HEK293T (cell line): ENCODE results near the gene MACROD2.

Source experiments
- ARNT ChIP-seq: fragments of 450-650 bp; IDR thresholded peaks from 2 replicates; pipeline ENCODE4 v1.6.1; 2017; ENCODE audit warnings: mild to moderate bottlenecking
- BHLHE40 ChIP-seq: fragments of 450-650 bp; IDR thresholded peaks from 2 replicates; pipeline ENCODE4 v1.6.1; 2016; ENCODE audit warnings: mild to moderate bottlenecking, moderate library complexity, borderline replicate concordance
- CTBP1 ChIP-seq: fragments of 450-650 bp; IDR thresholded peaks from 2 replicates; pipeline ENCODE4 v1.6.1; 2016; ENCODE audit warnings: borderline replicate concordance
- ELF4 ChIP-seq: fragments of 450-650 bp; IDR thresholded peaks from 2 replicates; pipeline ENCODE4 v1.6.1; 2017; ENCODE audit warnings: antibody characterized with exemption
- FOXA1 ChIP-seq: fragments of 450-650 bp; IDR thresholded peaks from 2 replicates; pipeline ENCODE4 v1.6.1; 2016; ENCODE audit warnings: mild to moderate bottlenecking
- FOXK2 ChIP-seq: fragments of 450-650 bp; IDR thresholded peaks from 2 replicates; pipeline ENCODE4 v1.6.1; 2016; ENCODE audit warnings: mild to moderate bottlenecking
- FOXM1 ChIP-seq: fragments of 450-650 bp; IDR thresholded peaks from 2 replicates; pipeline ENCODE4 v1.6.1; 2017; ENCODE audit warnings: mild to moderate bottlenecking, borderline replicate concordance
- L3MBTL2 ChIP-seq: fragments of 450-650 bp; conservative IDR thresholded peaks from 2 replicates; pipeline ENCODE4 v1.6.1; 2016; ENCODE audit warnings: mild to moderate bottlenecking
- LEF1 ChIP-seq: fragments of 450-650 bp; IDR thresholded peaks from 2 replicates; pipeline ENCODE4 v1.6.1; 2017; ENCODE audit warnings: mild to moderate bottlenecking, borderline replicate concordance
- SP1 ChIP-seq: fragments of 450-650 bp; IDR thresholded peaks from 2 replicates; pipeline ENCODE4 v1.6.1; 2017
- SUZ12 ChIP-seq: fragments of 450-650 bp; IDR thresholded peaks from 2 replicates; pipeline ENCODE4 v1.6.1; 2016; ENCODE audit warnings: mild to moderate bottlenecking
- TARDBP ChIP-seq: fragments of 450-650 bp; IDR thresholded peaks from 2 replicates; pipeline ENCODE4 v1.6.1; 2016
- ZNF384 ChIP-seq: fragments of 450-650 bp; IDR thresholded peaks from 2 replicates; pipeline ENCODE4 v1.6.1; 2016
- TF ChIP-seq, protein P1 (sequence below): fragments of 450-650 bp; IDR thresholded peaks from 2 replicates; pipeline ENCODE4 v1.6.1; 2016

DNA sequence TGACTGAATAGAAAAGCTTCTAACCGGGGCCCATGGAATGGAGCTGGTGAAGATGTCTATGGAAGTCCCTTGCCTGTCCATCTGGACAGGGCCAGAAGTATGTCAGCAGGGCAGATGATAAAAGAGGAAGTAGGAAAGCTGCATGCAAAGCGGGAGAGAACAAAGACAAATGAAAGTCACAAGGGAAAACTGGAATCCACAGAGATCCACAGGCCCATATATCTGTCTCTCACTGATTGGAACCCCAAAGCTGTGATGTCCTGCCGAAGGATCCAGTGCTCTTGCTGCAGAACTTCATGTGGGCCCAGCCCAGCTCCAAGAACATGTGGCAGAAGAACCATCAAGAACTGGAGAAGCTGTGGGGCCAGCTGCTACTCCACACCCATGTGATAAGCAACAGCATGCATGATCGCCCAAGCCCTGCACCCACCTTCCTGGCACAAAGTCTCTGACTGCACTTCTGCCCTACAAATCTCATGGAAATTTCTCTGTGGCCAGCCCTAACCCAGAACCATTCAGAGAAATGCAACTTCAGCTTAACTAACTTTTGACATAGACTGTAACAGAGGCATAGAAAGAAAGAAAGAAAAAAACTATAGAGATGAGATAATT lies 1862.0 kb downstream of the MACROD2 start:
- no peak for TF ChIP-seq FOXM1
- no peak for TF ChIP-seq SP1
- no peak for TF ChIP-seq BHLHE40
- no peak for TF ChIP-seq ARNT
- no peak for TF ChIP-seq FOXK2
- TF ChIP-seq, protein P1, sequence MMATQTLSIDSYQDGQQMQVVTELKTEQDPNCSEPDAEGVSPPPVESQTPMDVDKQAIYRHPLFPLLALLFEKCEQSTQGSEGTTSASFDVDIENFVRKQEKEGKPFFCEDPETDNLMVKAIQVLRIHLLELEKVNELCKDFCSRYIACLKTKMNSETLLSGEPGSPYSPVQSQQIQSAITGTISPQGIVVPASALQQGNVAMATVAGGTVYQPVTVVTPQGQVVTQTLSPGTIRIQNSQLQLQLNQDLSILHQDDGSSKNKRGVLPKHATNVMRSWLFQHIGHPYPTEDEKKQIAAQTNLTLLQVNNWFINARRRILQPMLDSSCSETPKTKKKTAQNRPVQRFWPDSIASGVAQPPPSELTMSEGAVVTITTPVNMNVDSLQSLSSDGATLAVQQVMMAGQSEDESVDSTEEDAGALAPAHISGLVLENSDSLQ, result no peak
- no peak for TF ChIP-seq SUZ12
- TF ChIP-seq LEF1, result no peak
- TF ChIP-seq FOXA1, result no peak
- no peak for TF ChIP-seq ZNF384
- TF ChIP-seq TARDBP, result no peak
- TF ChIP-seq CTBP1, result no peak
- no peak for TF ChIP-seq L3MBTL2
- TF ChIP-seq ELF4, result no peak
